Erythroblast (primary cell): ENCODE data around the gene PLAAT4.

Source experiments
- GATA1 ChIP-seq: IDR thresholded peaks from 2 replicates; pipeline ENCODE4 v1.6.1; 2011; ENCODE audit warnings: low read depth, mild to moderate bottlenecking, control low read depth, low read length, moderate library complexity
- POLR2A ChIP-seq: IDR thresholded peaks from 2 replicates; pipeline ENCODE4 v1.6.1; 2011; ENCODE audit warnings: mild to moderate bottlenecking, low read length

DNA sequence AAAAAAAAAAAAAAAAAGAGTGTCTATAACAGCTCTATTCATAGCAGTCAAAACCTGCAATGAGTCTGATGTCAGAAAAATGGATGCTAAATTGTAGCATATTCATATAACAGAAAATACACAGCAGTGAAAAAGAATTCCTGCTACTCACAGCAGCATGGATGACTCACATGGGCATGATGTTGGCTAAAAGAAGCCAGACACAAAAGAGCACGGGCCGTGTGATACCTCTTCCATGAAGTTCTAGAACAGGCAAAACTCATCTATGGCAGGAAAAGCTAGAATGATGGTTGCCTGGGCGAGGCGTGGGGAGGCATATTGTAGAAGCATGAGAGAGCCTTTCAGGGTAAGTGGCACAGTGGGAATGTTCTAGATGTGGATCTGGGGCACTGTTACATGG, 58.7 kb downstream of the PLAAT4 start:
- no peak for TF ChIP-seq POLR2A
- no peak for TF ChIP-seq GATA1
